Glutamatergic neuron (in vitro differentiated cells): ENCODE results near the gene PRCD. TPM values are rescaled to one million over a fixed set of nuclear protein-coding genes. Genes with fewer than 3 reads are reported as not detected.
A peak's percentile ranks its signal among the peaks of the same experiment; 100 is the strongest.

Source experiments
- DNase-seq: peaks from one replicate; pipeline ENCODE4 v3.0.0; 2022
- H3K27ac Mint-ChIP-seq: one replicate; pipeline ENCODE4 v1.8.0; 2020; ENCODE audit warnings: mild to moderate bottlenecking, mixed read lengths, inconsistent platforms; ENCODE audit not compliant: unreplicated experiment
- H3K27me3 Mint-ChIP-seq: one replicate; pipeline ENCODE4 v1.8.0; 2020; ENCODE audit warnings: mild to moderate bottlenecking, moderate library complexity, mixed read lengths, inconsistent platforms; ENCODE audit not compliant: unreplicated experiment
- H3K36me3 Mint-ChIP-seq: one replicate; pipeline ENCODE4 v1.8.0; 2020; ENCODE audit warnings: mild to moderate bottlenecking, mixed read lengths, inconsistent platforms; ENCODE audit not compliant: unreplicated experiment
- H3K4me1 Mint-ChIP-seq: one replicate; pipeline ENCODE4 v1.8.0; 2020; ENCODE audit warnings: mild to moderate bottlenecking, low read depth, mixed read lengths, inconsistent platforms; ENCODE audit not compliant: unreplicated experiment
- H3K4me3 Mint-ChIP-seq: one replicate; pipeline ENCODE4 v1.8.0; 2020; ENCODE audit warnings: mild to moderate bottlenecking, mixed read lengths, inconsistent platforms; ENCODE audit not compliant: unreplicated experiment
- H3K9me3 Mint-ChIP-seq: one replicate; pipeline ENCODE4 v1.8.0; 2020; ENCODE audit warnings: mild to moderate bottlenecking, moderate library complexity, mixed read lengths, inconsistent platforms; ENCODE audit not compliant: unreplicated experiment
- total RNA-seq: library from RNA; stranded (reverse); fragmentation: NEBNext Ultra II Directional; extraction: Animal tissue kit (Norgen Biotek cat#: 25700); gene quantifications from one replicate; pipeline ENCODE4 v1.2.1, GENCODE V29; 2021; ENCODE audit not compliant: unreplicated experiment
- TF ChIP-seq, protein P1 (sequence below): fragments of 200-600 bp; sonication (generic); IDR thresholded peaks from one replicate; pipeline ENCODE4 v1.5.0; 2021; ENCODE audit not compliant: partially characterized antibody, unreplicated experiment

PRCD gene
- total RNA-seq, 1 donor from 2014 or later = 1.4 TPM

DNA sequence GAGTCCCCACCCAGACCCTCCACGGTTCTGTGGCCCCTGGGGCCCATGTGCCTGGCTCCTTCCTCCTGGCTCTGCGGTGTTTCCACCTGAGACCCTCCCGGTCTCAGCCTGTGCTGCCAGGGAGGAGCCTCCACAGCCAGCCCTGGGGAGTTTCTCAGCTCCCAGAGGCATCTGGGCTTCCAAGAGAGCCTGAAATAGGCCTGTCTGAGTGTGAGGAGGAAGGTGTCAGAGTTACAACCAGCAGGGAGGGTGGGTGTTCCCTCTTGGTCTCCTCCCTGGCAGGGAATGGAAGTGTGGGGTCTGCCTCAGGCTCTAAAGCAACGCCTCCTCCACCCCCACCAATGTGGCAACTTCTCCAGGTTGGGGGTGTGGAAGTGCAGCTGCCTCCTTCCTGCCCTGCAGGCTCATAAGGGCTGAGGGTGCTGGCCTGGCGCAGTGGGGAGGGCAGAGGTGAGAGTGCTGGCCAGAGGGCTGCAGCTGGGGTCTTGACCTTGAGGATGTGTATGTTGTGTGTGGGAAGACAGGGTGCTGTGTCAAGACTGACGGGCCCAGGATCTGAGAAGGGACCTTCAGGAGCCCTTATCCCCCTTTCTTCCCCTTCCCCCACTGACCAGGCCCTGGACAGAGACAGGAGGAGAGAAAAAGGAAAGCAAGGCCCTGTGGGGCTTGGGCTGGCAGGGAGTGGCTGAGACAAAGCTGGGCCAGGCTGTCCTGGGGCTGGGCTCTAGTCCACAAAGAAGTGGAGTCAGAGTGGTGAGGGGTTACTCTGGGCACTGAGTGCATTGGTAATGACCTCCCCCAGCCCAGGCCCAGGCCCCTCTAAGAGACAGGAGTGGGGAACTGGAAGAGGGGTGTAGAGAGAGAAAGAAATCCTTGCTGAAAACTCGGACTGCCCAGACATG, 4.8 kb upstream of the PRCD start:
- TF ChIP-seq, protein P1, sequence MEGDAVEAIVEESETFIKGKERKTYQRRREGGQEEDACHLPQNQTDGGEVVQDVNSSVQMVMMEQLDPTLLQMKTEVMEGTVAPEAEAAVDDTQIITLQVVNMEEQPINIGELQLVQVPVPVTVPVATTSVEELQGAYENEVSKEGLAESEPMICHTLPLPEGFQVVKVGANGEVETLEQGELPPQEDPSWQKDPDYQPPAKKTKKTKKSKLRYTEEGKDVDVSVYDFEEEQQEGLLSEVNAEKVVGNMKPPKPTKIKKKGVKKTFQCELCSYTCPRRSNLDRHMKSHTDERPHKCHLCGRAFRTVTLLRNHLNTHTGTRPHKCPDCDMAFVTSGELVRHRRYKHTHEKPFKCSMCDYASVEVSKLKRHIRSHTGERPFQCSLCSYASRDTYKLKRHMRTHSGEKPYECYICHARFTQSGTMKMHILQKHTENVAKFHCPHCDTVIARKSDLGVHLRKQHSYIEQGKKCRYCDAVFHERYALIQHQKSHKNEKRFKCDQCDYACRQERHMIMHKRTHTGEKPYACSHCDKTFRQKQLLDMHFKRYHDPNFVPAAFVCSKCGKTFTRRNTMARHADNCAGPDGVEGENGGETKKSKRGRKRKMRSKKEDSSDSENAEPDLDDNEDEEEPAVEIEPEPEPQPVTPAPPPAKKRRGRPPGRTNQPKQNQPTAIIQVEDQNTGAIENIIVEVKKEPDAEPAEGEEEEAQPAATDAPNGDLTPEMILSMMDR = no peak
- peaks cover 5% of the 10 kb centered on the region for H3K9me3 Mint-ChIP-seq
- H3K36me3 Mint-ChIP-seq = peaks cover 5% of the 10 kb centered on the region
- no peak overlapping the region for H3K27ac Mint-ChIP-seq
- no peak for DNase-seq
- peaks cover 7% of the 10 kb centered on the region for H3K27me3 Mint-ChIP-seq
- H3K4me3 Mint-ChIP-seq = no peak overlapping the region
- H3K4me1 Mint-ChIP-seq = peaks cover 30% of the 10 kb centered on the region

DNA sequence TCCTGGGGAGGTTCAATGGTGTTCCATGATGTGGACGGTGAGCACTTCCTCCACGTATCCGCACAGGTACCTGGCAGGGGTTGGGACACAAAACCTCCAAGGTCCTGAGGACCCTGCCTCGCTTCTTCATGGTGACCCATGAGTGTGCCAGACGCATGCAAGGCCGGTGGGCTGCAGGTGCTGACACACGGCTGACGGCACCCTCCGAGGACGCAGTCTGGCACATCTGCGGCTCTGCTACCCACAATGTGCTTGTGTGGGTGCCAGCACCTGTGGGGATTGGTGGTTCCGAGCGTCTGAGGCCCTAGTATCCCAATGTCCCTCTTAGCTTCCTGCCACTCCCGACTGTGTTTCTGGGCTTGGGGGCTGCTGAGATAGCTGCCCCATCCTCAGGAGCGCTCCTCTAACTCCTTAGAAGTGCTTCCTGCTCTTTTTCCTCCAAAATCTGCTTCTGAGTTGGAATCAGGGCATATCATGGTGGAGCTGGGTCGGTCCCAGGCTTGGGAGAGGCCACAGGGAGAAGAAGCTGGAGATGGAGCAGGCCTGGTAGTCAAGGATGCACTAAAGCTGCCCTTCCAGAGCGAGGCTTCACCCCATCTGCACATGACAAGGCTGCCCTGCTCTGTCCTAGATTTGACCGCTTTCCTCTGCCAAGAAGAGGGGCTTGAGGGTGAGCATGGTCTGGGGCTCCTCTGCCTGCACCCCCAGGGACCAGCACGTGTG, 3.9 kb upstream of the PRCD start:
- Mint-ChIP-seq H3K9me3 (peaks cover 5% of the 10 kb centered on the region), H3K27ac (no peak overlapping the region), H3K4me1 (peaks cover 31% of the 10 kb centered on the region), H3K4me3 (peak overlapping the region; percentile 58), H3K27me3 (peaks cover 7% of the 10 kb centered on the region), H3K36me3 (peaks cover 5% of the 10 kb centered on the region)
- no peak for DNase-seq
- TF ChIP-seq, protein P1 = no peak

GRCh38 chr17:76536511-76537287, 3.1 kb upstream of the PRCD start:
- no peak overlapping the region for H3K27ac Mint-ChIP-seq
- H3K9me3 Mint-ChIP-seq = peaks cover 6% of the 10 kb centered on the region
- H3K27me3 Mint-ChIP-seq = peaks cover 10% of the 10 kb centered on the region
- TF ChIP-seq, protein P1 = no peak
- peak overlapping the region; percentile 74 for H3K4me3 Mint-ChIP-seq
- H3K36me3 Mint-ChIP-seq = peaks cover 5% of the 10 kb centered on the region
- no peak for DNase-seq
- H3K4me1 Mint-ChIP-seq = peaks cover 36% of the 10 kb centered on the region

DNA sequence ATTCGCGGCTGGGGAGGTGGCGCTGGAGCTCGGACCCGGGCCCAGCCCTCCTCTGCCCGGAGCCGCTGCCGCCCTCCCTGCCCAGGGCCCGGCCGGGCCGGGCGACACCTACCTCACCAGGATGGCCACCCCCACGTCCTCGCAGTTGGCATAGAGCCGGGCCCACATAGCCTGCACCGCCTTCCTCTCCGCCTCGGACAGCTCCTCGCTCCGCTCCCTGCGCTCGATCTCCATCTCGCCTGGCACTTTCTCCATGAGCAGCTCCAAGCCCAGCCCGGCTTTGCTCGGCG, 2.6 kb upstream of the PRCD start:
- H3K36me3 Mint-ChIP-seq = peaks cover 5% of the 10 kb centered on the region
- TF ChIP-seq, protein P1 = no peak
- H3K9me3 Mint-ChIP-seq = peaks cover 8% of the 10 kb centered on the region
- DNase-seq = no peak
- H3K4me1 Mint-ChIP-seq = peaks cover 36% of the 10 kb centered on the region
- H3K27me3 Mint-ChIP-seq = peaks cover 12% of the 10 kb centered on the region
- H3K27ac Mint-ChIP-seq = no peak overlapping the region
- no peak overlapping the region for H3K4me3 Mint-ChIP-seq
